ENCODE measurements around the gene KIFBP. TPM values are rescaled to one million over a fixed set of nuclear protein-coding genes. Genes with fewer than 3 reads are reported as not detected.

Gene KIFBP
- total RNA-seq, 1 experiment from 2014 or later = 65.9 TPM

GRCh38 chr10:68997211-68997610 lies 8.6 kb downstream of the KIFBP start:
- DNase-seq (no peak), ATAC-seq (no peak)
- no peak overlapping the region for H3K9ac ChIP-seq (ENCODE audit: low read length)
- intact Hi-C loops (cut with micrococcal nuclease) = no loop called here
- H4K20me1 ChIP-seq (ENCODE audit: low read length) = 0 out of 2 replicates have a peak, but pooled peaks cover 7% of the 10 kb centered on the region
- H3K4me3 ChIP-seq (ENCODE audit: low read length) = no peak overlapping the region
- peaks cover 11% of the 10 kb centered on the region; the same call in 1 of the 2 replicates for H3K36me3 ChIP-seq (ENCODE audit: low read depth, low read length)
- no peak for TF ChIP-seq EZH2phosphoT487 (IDR thresholded peaks at IDR 0.05; ENCODE audit: borderline replicate concordance, low read length)
- TF ChIP-seq, protein P1, sequence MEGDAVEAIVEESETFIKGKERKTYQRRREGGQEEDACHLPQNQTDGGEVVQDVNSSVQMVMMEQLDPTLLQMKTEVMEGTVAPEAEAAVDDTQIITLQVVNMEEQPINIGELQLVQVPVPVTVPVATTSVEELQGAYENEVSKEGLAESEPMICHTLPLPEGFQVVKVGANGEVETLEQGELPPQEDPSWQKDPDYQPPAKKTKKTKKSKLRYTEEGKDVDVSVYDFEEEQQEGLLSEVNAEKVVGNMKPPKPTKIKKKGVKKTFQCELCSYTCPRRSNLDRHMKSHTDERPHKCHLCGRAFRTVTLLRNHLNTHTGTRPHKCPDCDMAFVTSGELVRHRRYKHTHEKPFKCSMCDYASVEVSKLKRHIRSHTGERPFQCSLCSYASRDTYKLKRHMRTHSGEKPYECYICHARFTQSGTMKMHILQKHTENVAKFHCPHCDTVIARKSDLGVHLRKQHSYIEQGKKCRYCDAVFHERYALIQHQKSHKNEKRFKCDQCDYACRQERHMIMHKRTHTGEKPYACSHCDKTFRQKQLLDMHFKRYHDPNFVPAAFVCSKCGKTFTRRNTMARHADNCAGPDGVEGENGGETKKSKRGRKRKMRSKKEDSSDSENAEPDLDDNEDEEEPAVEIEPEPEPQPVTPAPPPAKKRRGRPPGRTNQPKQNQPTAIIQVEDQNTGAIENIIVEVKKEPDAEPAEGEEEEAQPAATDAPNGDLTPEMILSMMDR (conservative IDR thresholded peaks at IDR 0.05; ENCODE audit: low read depth, low read length) = no peak
- no peak for TF ChIP-seq EZH2 (IDR thresholded peaks at IDR 0.05; ENCODE audit: low read length, unreplicated experiment)
- no peaks in the 10 kb centered on the region for H3F3A ChIP-seq (ENCODE audit: low read length, unreplicated experiment)
- CTCF ChIA-PET = no interaction called here
- no peak overlapping the region for H3K4me2 ChIP-seq (ENCODE audit: low read length)
- no peaks in the 10 kb centered on the region for H3K9me2 ChIP-seq (replicated peaks; ENCODE audit: low read length)
- H2AFZ ChIP-seq (ENCODE audit: low read length) = no peak overlapping the region
- BruUV-seq (replicated peaks) = no TSS peak
- POLR2A ChIA-PET (ENCODE audit: unreplicated experiment) = no interaction called here
- H3K4me1 ChIP-seq (ENCODE audit: insufficient read depth, low read length) = peaks cover 11% of the 10 kb centered on the region
- H3K9me3 ChIP-seq (ENCODE audit: low read length) = no peaks in the 10 kb centered on the region
- H3K79me2 ChIP-seq (ENCODE audit: low read length) = peaks cover 60% of the 10 kb centered on the region
- H3K27ac ChIP-seq (ENCODE audit: low read length) = no peak overlapping the region
- H3K27me3 ChIP-seq (ENCODE audit: low read length) = no peaks in the 10 kb centered on the region

- Histone ChIP-seq H3K36me3 (ENCODE audit: low read depth, low read length) (peaks cover 30% of the 10 kb centered on the region; the same call in 1 of the 2 replicates), H3K4me2 (ENCODE audit: low read length) (no peak overlapping the region), H3K4me1 (ENCODE audit: insufficient read depth, low read length) (0 out of 2 replicates have a peak, but pooled peaks cover 7% of the 10 kb centered on the region), H3K9me3 (ENCODE audit: low read length) (no peaks in the 10 kb centered on the region), H2AFZ (ENCODE audit: low read length) (no peak overlapping the region), H3K9ac (ENCODE audit: low read length) (no peak overlapping the region), H3K4me3 (ENCODE audit: low read length) (no peak overlapping the region), H4K20me1 (ENCODE audit: low read length) (no peaks in the 10 kb centered on the region), H3K79me2 (ENCODE audit: low read length) (no peaks in the 10 kb centered on the region), H3K27ac (ENCODE audit: low read length) (no peak overlapping the region), H3K27me3 (ENCODE audit: low read length) (no peaks in the 10 kb centered on the region), H3F3A (ENCODE audit: low read length, unreplicated experiment) (no peaks in the 10 kb centered on the region), H3K9me2 (replicated peaks; ENCODE audit: low read length) (no peaks in the 10 kb centered on the region)
- DNase-seq (peak; percentile 80), ATAC-seq (peak; percentile 66)
- no TSS peak for BruUV-seq (replicated peaks)
- ChIA-PET POLR2A (ENCODE audit: unreplicated experiment) (no interaction called here), CTCF (interaction anchor here (0.6 to 1.0 kb wide), 4 partner anchors 83 to 400 kb away, joined by 3 to 21 read pairs (median 6); partner anchors contain the start of gene SRGN)
- TF ChIP-seq, protein P1 (conservative IDR thresholded peaks at IDR 0.05; ENCODE audit: low read depth, low read length) = peak; percentile 89
- TF ChIP-seq EZH2 (IDR thresholded peaks at IDR 0.05; ENCODE audit: low read length, unreplicated experiment) (no peak), EZH2phosphoT487 (IDR thresholded peaks at IDR 0.05; ENCODE audit: borderline replicate concordance, low read length) (no peak)
- intact Hi-C loops (cut with micrococcal nuclease) = loop anchor here (1.0 to 10.0 kb wide), 2 partner anchors 88 to 390 kb away; no protein-coding TSS in a partner anchor
These were observed 16.2 kb downstream of the KIFBP start for GRCh38 chr10:69004821-69005220.

All from PC-3 (cell line).